Adrenal gland (tissue), 5 donors: ENCODE data around the gene PKNOX2.

ENCODE experiments used
- POLR2A ChIP-seq, 2 donors: fragments of 450-650 bp; IDR thresholded peaks; one replicate each; pipeline ENCODE4 v1.6.1; 2017; ENCODE audit warnings: antibody characterized with exemption in 2 of 2, mild to moderate bottlenecking in 2 of 2, moderate library complexity in 1 of 2
- TF ChIP-seq, protein P1 (sequence below), 6 experiments: fragments of 450-650 bp in 4 of 6; fragments of 200-600 bp in 2 of 6; sonication (generic) in 1 of 6; IDR thresholded peaks; 1 replicate in 5 of 6; 2 replicates in 1 of 6; pipeline versions ENCODE4 v1.5.1 to v1.8.0; 2016 to 2021; ENCODE audit warnings: antibody characterized with exemption in 6 of 6, mild to moderate bottlenecking in 2 of 6, moderate library complexity in 1 of 6
- donor health status: DM: no; HTN: no; CAD: no.

DNA sequence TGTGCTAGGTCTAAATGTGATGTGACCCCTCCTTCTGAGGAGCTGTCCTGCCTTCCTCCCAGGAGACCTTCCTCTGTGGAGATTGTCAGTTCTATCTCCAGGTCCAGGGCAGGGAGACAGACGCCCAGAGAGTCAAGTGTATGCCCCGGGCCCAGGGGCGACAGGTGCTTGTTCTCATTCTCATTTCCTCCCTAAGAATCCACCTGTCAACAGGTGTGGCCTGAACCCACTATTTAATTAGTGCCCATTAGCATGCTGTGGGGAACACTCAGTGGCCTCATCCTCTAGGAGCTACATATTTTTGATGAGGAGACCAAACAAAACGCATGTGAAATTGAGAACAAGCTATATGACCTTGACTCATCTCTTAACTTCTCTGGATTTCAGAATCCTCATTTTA lies 9.5 kb downstream of the PKNOX2 start:
- TF ChIP-seq, protein P1, sequence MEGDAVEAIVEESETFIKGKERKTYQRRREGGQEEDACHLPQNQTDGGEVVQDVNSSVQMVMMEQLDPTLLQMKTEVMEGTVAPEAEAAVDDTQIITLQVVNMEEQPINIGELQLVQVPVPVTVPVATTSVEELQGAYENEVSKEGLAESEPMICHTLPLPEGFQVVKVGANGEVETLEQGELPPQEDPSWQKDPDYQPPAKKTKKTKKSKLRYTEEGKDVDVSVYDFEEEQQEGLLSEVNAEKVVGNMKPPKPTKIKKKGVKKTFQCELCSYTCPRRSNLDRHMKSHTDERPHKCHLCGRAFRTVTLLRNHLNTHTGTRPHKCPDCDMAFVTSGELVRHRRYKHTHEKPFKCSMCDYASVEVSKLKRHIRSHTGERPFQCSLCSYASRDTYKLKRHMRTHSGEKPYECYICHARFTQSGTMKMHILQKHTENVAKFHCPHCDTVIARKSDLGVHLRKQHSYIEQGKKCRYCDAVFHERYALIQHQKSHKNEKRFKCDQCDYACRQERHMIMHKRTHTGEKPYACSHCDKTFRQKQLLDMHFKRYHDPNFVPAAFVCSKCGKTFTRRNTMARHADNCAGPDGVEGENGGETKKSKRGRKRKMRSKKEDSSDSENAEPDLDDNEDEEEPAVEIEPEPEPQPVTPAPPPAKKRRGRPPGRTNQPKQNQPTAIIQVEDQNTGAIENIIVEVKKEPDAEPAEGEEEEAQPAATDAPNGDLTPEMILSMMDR (IDR thresholded peaks at IDR 0.05) = no peak
- TF ChIP-seq POLR2A (IDR thresholded peaks at IDR 0.05) = no peak
